Astrocyte (in vitro differentiated cells and primary cell): ENCODE measurements around the gene IGFBPL1. TPM values are rescaled to one million over a fixed set of nuclear protein-coding genes. Genes with fewer than 3 reads are reported as not detected.
A peak's percentile ranks its signal among the peaks of the same experiment; 100 is the strongest.

Experiments used
- DNase-seq: peaks from one replicate; pipeline ENCODE4 v3.0.0-alpha.2; 2010; ENCODE audit warnings: low read depth
- FAIRE-seq: peaks from 2 replicates; lab custom pipeline; 2011; peaks lifted over from hg19 to GRCh38; lab: Jason Lieb, UNC
- H2AFZ ChIP-seq: 2 replicates; pipeline ENCODE4 v1.6.0; 2012; ENCODE audit warnings: low read depth, low read length, inconsistent platforms
- H3K27ac ChIP-seq: 2 replicates; pipeline ENCODE4 v1.5.1; 2011; ENCODE audit warnings: low read depth, low read length, inconsistent platforms
- H3K27me3 ChIP-seq: 2 replicates; pipeline ENCODE4 v1.6.0; 2011; ENCODE audit warnings: low read length, inconsistent platforms; ENCODE audit not compliant: insufficient read depth
- H3K36me3 ChIP-seq: 2 replicates; pipeline ENCODE4 v1.5.1; 2011; ENCODE audit warnings: low read length, inconsistent platforms; ENCODE audit not compliant: insufficient read depth
- H3K4me1 ChIP-seq: 2 replicates; pipeline ENCODE4 v1.5.1; 2011; ENCODE audit warnings: low read length, inconsistent platforms; ENCODE audit not compliant: insufficient read depth
- H3K4me2 ChIP-seq: 2 replicates; pipeline ENCODE4 v1.6.0; 2012; ENCODE audit warnings: low read length, inconsistent platforms
- H3K4me3 ChIP-seq: 2 replicates; pipeline ENCODE4 v1.5.1; 2011; ENCODE audit warnings: low read depth, mild to moderate bottlenecking, low read length, inconsistent platforms; ENCODE audit not compliant: insufficient read depth
- H3K79me2 ChIP-seq: 2 replicates; pipeline ENCODE4 v1.6.0; 2012; ENCODE audit warnings: mild to moderate bottlenecking, low read length, inconsistent platforms; ENCODE audit not compliant: insufficient read depth
- H3K9ac ChIP-seq: 2 replicates; pipeline ENCODE4 v1.6.0; 2012; ENCODE audit warnings: mild to moderate bottlenecking, low read length, inconsistent platforms
- H3K9me3 ChIP-seq: 2 replicates; pipeline ENCODE4 v1.5.1; 2012; ENCODE audit warnings: low read depth, mild to moderate bottlenecking, low read length, inconsistent platforms; ENCODE audit not compliant: insufficient read depth
- H4K20me1 ChIP-seq: 2 replicates; pipeline ENCODE4 v1.6.0; 2012; ENCODE audit warnings: low read length, inconsistent platforms; ENCODE audit not compliant: insufficient read depth
- H3K27ac Mint-ChIP-seq: one replicate; pipeline ENCODE4 v1.8.0; 2021; ENCODE audit warnings: mild to moderate bottlenecking, mixed read lengths; ENCODE audit not compliant: unreplicated experiment
- H3K27me3 Mint-ChIP-seq: one replicate; pipeline ENCODE4 v1.8.0; 2021; ENCODE audit warnings: low read depth, mixed read lengths; ENCODE audit not compliant: unreplicated experiment
- H3K36me3 Mint-ChIP-seq: one replicate; pipeline ENCODE4 v1.8.0; 2021; ENCODE audit warnings: low read depth, mixed read lengths; ENCODE audit not compliant: unreplicated experiment
- H3K4me1 Mint-ChIP-seq: one replicate; pipeline ENCODE4 v1.8.0; 2021; ENCODE audit warnings: low read depth, mixed read lengths; ENCODE audit not compliant: unreplicated experiment
- H3K4me3 Mint-ChIP-seq: one replicate; pipeline ENCODE4 v1.8.0; 2021; ENCODE audit warnings: mild to moderate bottlenecking, moderate library complexity, mixed read lengths; ENCODE audit not compliant: unreplicated experiment
- H3K9me3 Mint-ChIP-seq: one replicate; pipeline ENCODE4 v1.8.0; 2021; ENCODE audit warnings: mild to moderate bottlenecking, mixed read lengths; ENCODE audit not compliant: unreplicated experiment
- EZH2 ChIP-seq: IDR thresholded peaks from 2 replicates; pipeline ENCODE4 v1.6.1; 2012; ENCODE audit warnings: mild to moderate bottlenecking, low read length, inconsistent platforms; ENCODE audit not compliant: insufficient read depth
- total RNA-seq: library from RNA; stranded (reverse); gene quantifications from 2 replicates; pipeline ENCODE4 v1.2.1, GENCODE V29; 2021
- TF ChIP-seq, protein P1 (sequence below): IDR thresholded peaks from 2 replicates; pipeline ENCODE4 v1.5.1; 2011; ENCODE audit warnings: low read depth, mild to moderate bottlenecking, inconsistent platforms, low read length, moderate library complexity; ENCODE audit not compliant: insufficient read depth

The IGFBPL1 gene
- total RNA-seq, 1 donor from 2014 or later: 11.0 TPM

DNA sequence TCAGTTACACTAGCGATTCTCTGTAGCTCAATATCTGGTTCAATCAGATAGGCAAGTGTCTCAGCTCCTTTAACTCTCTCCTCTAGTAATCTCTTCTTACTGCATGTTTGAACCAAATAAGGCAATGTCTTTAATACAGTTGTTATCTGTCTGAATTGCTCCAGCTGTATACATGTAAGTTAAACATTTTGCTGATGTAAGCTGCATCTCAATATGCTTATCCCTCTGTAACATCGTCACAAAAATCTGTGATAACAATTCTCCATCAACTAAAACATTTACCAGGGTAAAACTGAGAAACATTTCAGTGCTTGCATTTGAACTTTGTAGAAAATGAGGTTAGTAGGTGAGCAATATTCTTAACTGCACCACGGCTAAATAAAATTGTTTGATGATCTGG lies 29.6 kb upstream of the IGFBPL1 start:
- Histone ChIP-seq H3K9me3 (no peaks in the 10 kb centered on the region), H2AFZ (no peak overlapping the region), H3K79me2 (no peaks in the 10 kb centered on the region), H3K27ac (no peak overlapping the region), H3K36me3 (no peaks in the 10 kb centered on the region), H3K4me2 (no peak overlapping the region), H4K20me1 (no peaks in the 10 kb centered on the region), H3K27me3 (peaks cover 8% of the 10 kb centered on the region), H3K4me3 (no peak overlapping the region), H3K4me1 (no peaks in the 10 kb centered on the region), H3K9ac (no peak overlapping the region)
- Mint-ChIP-seq H3K27ac (no peak overlapping the region), H3K27me3 (peaks cover 21% of the 10 kb centered on the region), H3K36me3 (peaks cover 7% of the 10 kb centered on the region), H3K4me1 (no peaks in the 10 kb centered on the region), H3K9me3 (peaks cover 8% of the 10 kb centered on the region), H3K4me3 (no peak overlapping the region)
- no peak for TF ChIP-seq EZH2
- TF ChIP-seq, protein P1, sequence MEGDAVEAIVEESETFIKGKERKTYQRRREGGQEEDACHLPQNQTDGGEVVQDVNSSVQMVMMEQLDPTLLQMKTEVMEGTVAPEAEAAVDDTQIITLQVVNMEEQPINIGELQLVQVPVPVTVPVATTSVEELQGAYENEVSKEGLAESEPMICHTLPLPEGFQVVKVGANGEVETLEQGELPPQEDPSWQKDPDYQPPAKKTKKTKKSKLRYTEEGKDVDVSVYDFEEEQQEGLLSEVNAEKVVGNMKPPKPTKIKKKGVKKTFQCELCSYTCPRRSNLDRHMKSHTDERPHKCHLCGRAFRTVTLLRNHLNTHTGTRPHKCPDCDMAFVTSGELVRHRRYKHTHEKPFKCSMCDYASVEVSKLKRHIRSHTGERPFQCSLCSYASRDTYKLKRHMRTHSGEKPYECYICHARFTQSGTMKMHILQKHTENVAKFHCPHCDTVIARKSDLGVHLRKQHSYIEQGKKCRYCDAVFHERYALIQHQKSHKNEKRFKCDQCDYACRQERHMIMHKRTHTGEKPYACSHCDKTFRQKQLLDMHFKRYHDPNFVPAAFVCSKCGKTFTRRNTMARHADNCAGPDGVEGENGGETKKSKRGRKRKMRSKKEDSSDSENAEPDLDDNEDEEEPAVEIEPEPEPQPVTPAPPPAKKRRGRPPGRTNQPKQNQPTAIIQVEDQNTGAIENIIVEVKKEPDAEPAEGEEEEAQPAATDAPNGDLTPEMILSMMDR: no peak
- DNase-seq (no peak), FAIRE-seq (no peak)

DNA sequence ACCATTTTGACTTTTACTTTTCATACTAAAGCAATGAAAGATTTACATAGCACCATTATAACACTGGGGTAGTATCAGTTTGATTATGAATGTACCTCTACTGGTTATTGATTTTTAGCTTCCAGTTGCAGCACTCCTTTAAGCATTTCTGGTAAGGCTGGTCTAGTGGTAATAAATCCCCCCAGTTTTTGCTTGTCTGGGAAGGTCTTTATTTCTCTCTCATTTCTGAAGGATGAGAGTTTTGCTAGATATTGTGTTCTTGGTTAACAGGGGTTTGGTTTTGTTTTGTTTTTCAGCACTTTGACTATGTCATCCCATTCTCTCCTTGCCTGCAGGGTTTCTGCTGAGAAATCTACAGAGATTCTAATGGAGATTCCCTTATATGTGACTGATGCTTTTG lies 26.9 kb upstream of the IGFBPL1 start:
- Histone ChIP-seq H3K9me3 (no peaks in the 10 kb centered on the region), H3K9ac (no peak overlapping the region), H3K27me3 (peaks cover 9% of the 10 kb centered on the region), H3K4me1 (no peaks in the 10 kb centered on the region), H3K4me2 (no peak overlapping the region), H3K4me3 (no peak overlapping the region), H4K20me1 (no peaks in the 10 kb centered on the region), H3K27ac (no peak overlapping the region), H3K79me2 (no peaks in the 10 kb centered on the region), H2AFZ (no peak overlapping the region), H3K36me3 (no peaks in the 10 kb centered on the region)
- no peak overlapping the region for H3K4me3 Mint-ChIP-seq
- DNase-seq: no peak
- no peak for TF ChIP-seq EZH2
- TF ChIP-seq, protein P1: no peak
- H3K9me3 Mint-ChIP-seq: peaks cover 8% of the 10 kb centered on the region
- peaks cover 16% of the 10 kb centered on the region for H3K27me3 Mint-ChIP-seq
- peak; percentile 17 for FAIRE-seq
- H3K36me3 Mint-ChIP-seq: peaks cover 3% of the 10 kb centered on the region
- H3K27ac Mint-ChIP-seq: no peak overlapping the region
- H3K4me1 Mint-ChIP-seq: no peaks in the 10 kb centered on the region

DNA sequence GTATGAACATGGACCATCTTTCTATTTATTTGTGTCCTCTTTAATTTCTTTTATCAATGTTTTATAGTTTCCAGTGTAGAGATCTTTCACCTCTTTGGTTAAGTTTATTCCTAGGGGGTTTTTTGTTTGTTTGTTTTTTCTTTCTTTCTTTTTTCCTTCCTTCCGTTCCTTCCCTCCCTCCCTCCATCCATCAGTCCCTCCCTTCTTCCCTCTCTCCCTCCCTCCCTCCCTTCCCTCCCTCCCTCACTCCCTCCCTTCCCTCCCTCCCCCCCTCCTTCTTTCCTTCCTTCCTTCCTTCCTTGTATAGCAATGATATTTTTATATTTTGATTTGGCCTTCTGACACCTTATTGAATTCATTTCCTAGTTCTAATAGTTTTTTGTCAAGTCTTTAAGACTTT lies 23.4 kb upstream of the IGFBPL1 start:
- Histone ChIP-seq H3K4me2 (no peak overlapping the region), H3K27ac (no peak overlapping the region), H3K79me2 (no peaks in the 10 kb centered on the region), H3K36me3 (no peaks in the 10 kb centered on the region), H3K4me3 (no peak overlapping the region), H3K27me3 (peaks cover 3% of the 10 kb centered on the region), H2AFZ (no peak overlapping the region), H3K4me1 (no peaks in the 10 kb centered on the region), H4K20me1 (no peaks in the 10 kb centered on the region), H3K9ac (no peak overlapping the region), H3K9me3 (no peaks in the 10 kb centered on the region)
- Mint-ChIP-seq H3K36me3 (peaks cover 1% of the 10 kb centered on the region), H3K4me1 (peaks cover 10% of the 10 kb centered on the region), H3K27me3 (peaks cover 3% of the 10 kb centered on the region), H3K4me3 (no peak overlapping the region), H3K27ac (no peak overlapping the region), H3K9me3 (peaks cover 3% of the 10 kb centered on the region)
- FAIRE-seq: no peak
- TF ChIP-seq EZH2: no peak
- TF ChIP-seq, protein P1: no peak
- DNase-seq: no peak
